GM12873 (cell line): Measurements from ENCODE around the gene PDZD4.

Source experiments
- CTCF ChIP-seq: IDR thresholded peaks from 2 replicates; pipeline ENCODE4 v1.5.1; 2012; ENCODE audit warnings: low read depth, mild to moderate bottlenecking, moderate library complexity, low read length, control low read depth; ENCODE audit not compliant: insufficient read depth; ENCODE audit errors: missing control alignments

Gene PDZD4

GRCh38 chrX:153814591-153815315 is 15.6 kb downstream of the PDZD4 start:
- no peak for TF ChIP-seq CTCF

- TF ChIP-seq CTCF = no peak
Observed at GRCh38 chrX:153813161-153813560, 17.2 kb downstream of the PDZD4 start.

GRCh38 chrX:153812220-153812619 is 18.1 kb downstream of the PDZD4 start:
- TF ChIP-seq CTCF = no peak

- TF ChIP-seq CTCF = no peak
Observed at GRCh38 chrX:153807976-153808375, 22.4 kb downstream of the PDZD4 start.

GRCh38 chrX:153806999-153807575 is 23.3 kb downstream of the PDZD4 start:
- no peak for TF ChIP-seq CTCF

- no peak for TF ChIP-seq CTCF
Observed at GRCh38 chrX:153805436-153805835, 24.9 kb downstream of the PDZD4 start.

- no peak for TF ChIP-seq CTCF
Observed at GRCh38 chrX:153804621-153805020, 25.7 kb downstream of the PDZD4 start.
